GM23338 (cell line): ENCODE measurements around the gene SH3BGRL. TPM values are rescaled to one million over a fixed set of nuclear protein-coding genes. Genes with fewer than 3 reads are reported as not detected.

Source experiments
- ATAC-seq: fragments of 200-7000 bp; cut with Tn5 transposase; 3 replicates; pipeline ENCODE4 v1.9.1; 2020
- DNase-seq: peaks from one replicate; pipeline ENCODE4 v3.0.0-alpha.2; 2015; ENCODE audit warnings: low spot score
- H2AFZ ChIP-seq: fragments of 200-600 bp; sonication (generic); 2 replicates; pipeline ENCODE4 v1.8.0; 2016; ENCODE audit warnings: antibody characterized with exemption, mild to moderate bottlenecking, moderate library complexity
- H3F3A ChIP-seq: fragments of 200-600 bp; sonication (generic); replicated peaks from 2 replicates; pipeline ENCODE4 v1.8.0; 2017; ENCODE audit warnings: antibody characterized with exemption, mixed run types, low read depth
- H3K27ac ChIP-seq: fragments of 200-600 bp; sonication (generic); 2 replicates; pipeline ENCODE4 v1.6.1; 2016; ENCODE audit warnings: low read depth
- H3K27me3 ChIP-seq: fragments of 200-600 bp; sonication (generic); 2 replicates; pipeline ENCODE4 v1.8.0; 2016; ENCODE audit warnings: mild to moderate bottlenecking, mixed run types, moderate library complexity; ENCODE audit not compliant: insufficient read depth
- H3K36me3 ChIP-seq: fragments of 200-600 bp; sonication (generic); 2 replicates; pipeline ENCODE4 v1.8.0; 2016; ENCODE audit warnings: mild to moderate bottlenecking; ENCODE audit not compliant: insufficient read depth
- H3K4me1 ChIP-seq: fragments of 200-600 bp; sonication (generic); 2 replicates; pipeline ENCODE4 v1.8.0; 2016; ENCODE audit warnings: mild to moderate bottlenecking, moderate library complexity; ENCODE audit not compliant: insufficient read depth
- H3K4me2 ChIP-seq: fragments of 200-600 bp; sonication (generic); 2 replicates; pipeline ENCODE4 v1.7.1; 2017; ENCODE audit warnings: mixed run types
- H3K4me3 ChIP-seq: fragments of 200-600 bp; sonication (generic); 2 replicates; pipeline ENCODE4 v1.6.1; 2016; ENCODE audit warnings: mixed run types
- H3K79me2 ChIP-seq: fragments of 200-600 bp; sonication (generic); replicated peaks from 2 replicates; pipeline ENCODE4 v1.8.0; 2017; ENCODE audit warnings: mild to moderate bottlenecking; ENCODE audit not compliant: insufficient read depth
- H3K9me2 ChIP-seq: fragments of 200-600 bp; sonication (generic); 2 replicates; pipeline ENCODE4 v1.8.0; 2017; ENCODE audit not compliant: insufficient read depth
- H4K20me1 ChIP-seq: fragments of 200-600 bp; sonication (generic); replicated peaks from 2 replicates; pipeline ENCODE4 v1.8.0; 2017; ENCODE audit warnings: mild to moderate bottlenecking; ENCODE audit not compliant: insufficient read depth
- H3K27ac Mint-ChIP-seq: 2 replicates; pipeline ENCODE4 v1.8.0; 2020; ENCODE audit warnings: inconsistent platforms, mild to moderate bottlenecking, moderate library complexity, mixed read lengths
- H3K27me3 Mint-ChIP-seq: 3 replicates; pipeline ENCODE4 v1.8.0; 2022; ENCODE audit warnings: low read depth, mild to moderate bottlenecking, moderate library complexity, mixed read lengths, inconsistent platforms; ENCODE audit not compliant: insufficient read depth, poor library complexity
- H3K36me3 Mint-ChIP-seq: 3 replicates; pipeline ENCODE4 v1.8.0; 2021; ENCODE audit warnings: low read depth, mild to moderate bottlenecking, inconsistent platforms, moderate library complexity, mixed read lengths
- H3K4me1 Mint-ChIP-seq: 3 replicates; pipeline ENCODE4 v1.8.0; 2020; ENCODE audit warnings: mild to moderate bottlenecking, inconsistent platforms, mixed read lengths
- H3K4me3 Mint-ChIP-seq: 3 replicates; pipeline ENCODE4 v1.8.0; 2021; ENCODE audit warnings: moderate library complexity, mild to moderate bottlenecking, inconsistent platforms, mixed read lengths
- H3K9me3 Mint-ChIP-seq: 3 replicates; pipeline ENCODE4 v1.8.0; 2020; ENCODE audit warnings: moderate library complexity, mild to moderate bottlenecking, inconsistent platforms, mixed read lengths
- CREB1 ChIP-seq: fragments of 250-450 bp; sonication (Bioruptor Pico); IDR thresholded peaks from 2 replicates; pipeline ENCODE4 v1.5.0; 2020; ENCODE audit warnings: low read depth, mild to moderate bottlenecking, moderate library complexity
- CTCF ChIP-seq, 2 experiments: fragments of 200-600 bp in 1 of 2; sonication (generic) in 1 of 2; conservative IDR thresholded peaks; 2 replicates each; pipeline versions ENCODE4 v1.5.1 to v1.6.1; 2016 to 2017; ENCODE audit warnings: antibody characterized with exemption in 2 of 2, low read depth in 2 of 2, mild to moderate bottlenecking in 2 of 2, moderate library complexity in 1 of 2
- EZH2 ChIP-seq: fragments of 200-600 bp; sonication (generic); IDR thresholded peaks from one replicate; pipeline ENCODE4 v1.8.0; 2017; ENCODE audit warnings: antibody characterized with exemption, mild to moderate bottlenecking, low read depth; ENCODE audit not compliant: unreplicated experiment
- EZH2phosphoT487 ChIP-seq: fragments of 200-600 bp; sonication (generic); IDR thresholded peaks from one replicate; pipeline ENCODE4 v1.8.1; 2018; ENCODE audit warnings: antibody characterized with exemption; ENCODE audit not compliant: unreplicated experiment
- JUNB ChIP-seq: IDR thresholded peaks from one replicate; pipeline ENCODE4 v1.6.1; 2016; ENCODE audit warnings: antibody characterized with exemption; ENCODE audit not compliant: unreplicated experiment
- NANOG ChIP-seq: IDR thresholded peaks from 2 replicates; pipeline ENCODE4 v1.6.1; 2016; ENCODE audit warnings: antibody characterized with exemption, borderline replicate concordance
- POLR2AphosphoS5 ChIP-seq: IDR thresholded peaks from 2 replicates; pipeline ENCODE4 v1.6.1; 2016; ENCODE audit warnings: antibody characterized with exemption, low read depth
- STAT1 ChIP-seq: IDR thresholded peaks from one replicate; pipeline ENCODE4 v1.6.1; 2016; ENCODE audit warnings: antibody characterized with exemption; ENCODE audit not compliant: unreplicated experiment
- ZNF114 ChIP-seq: fragments of 250-450 bp; sonication (Bioruptor Pico); IDR thresholded peaks from 2 replicates; pipeline ENCODE4 v1.5.0; 2020; ENCODE audit warnings: mild to moderate bottlenecking, moderate library complexity
- ZNF331 ChIP-seq: fragments of 250-450 bp; sonication (Bioruptor Pico); IDR thresholded peaks from 2 replicates; pipeline ENCODE4 v1.5.0; 2020; ENCODE audit warnings: low read depth, mild to moderate bottlenecking, moderate library complexity
- ZNF462 ChIP-seq: fragments of 250-450 bp; sonication (Bioruptor Pico); IDR thresholded peaks from 2 replicates; pipeline ENCODE4 v1.5.0; 2020; ENCODE audit warnings: mild to moderate bottlenecking, moderate library complexity
- polyA plus RNA-seq: library from polyadenylated mRNA; unstranded; fragments of >200 nt; fragmentation: Nextera tagmentation; extraction: Ambion mirVana; gene quantifications from 2 replicates; pipeline ENCODE4 v1.2.1, GENCODE V29; 2016
- total RNA-seq: library from RNA; depleted of rRNA; stranded (reverse); fragments of >200 nt; shearing (Covaris generic); gene quantifications from 2 replicates; pipeline ENCODE4 v1.2.3, GENCODE V29; 2014
- TF ChIP-seq, protein P1 (sequence below): IDR thresholded peaks from 2 replicates; pipeline ENCODE4 v1.6.1; 2016; ENCODE audit warnings: antibody characterized with exemption
- TF ChIP-seq, protein P2 (sequence below): IDR thresholded peaks from one replicate; pipeline ENCODE4 v1.6.1; 2018; ENCODE audit warnings: antibody characterized with exemption; ENCODE audit not compliant: unreplicated experiment

The SH3BGRL gene
- total and polyA plus RNA-seq, 2 experiments from 2014 or later, result 60.8 to 61.1 TPM

DNA sequence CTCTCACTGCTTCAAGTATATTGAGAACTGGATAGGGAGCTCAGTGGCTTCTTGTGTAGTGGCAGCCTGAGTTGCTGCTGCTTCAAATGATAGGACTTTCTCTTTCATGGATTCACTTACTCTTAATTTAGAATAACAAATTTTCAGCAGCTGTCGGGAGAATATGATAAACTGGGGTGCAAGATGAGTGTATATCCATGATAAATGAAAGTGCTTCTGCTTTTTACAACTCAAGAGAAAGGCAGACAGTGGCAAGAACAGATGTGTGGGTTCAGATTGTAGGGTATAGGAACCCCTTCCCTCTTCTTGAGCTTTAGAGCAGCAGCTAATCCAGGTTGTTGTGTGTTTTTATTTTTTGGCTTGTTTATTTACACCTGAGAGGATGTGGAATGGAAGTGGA, 1.0 kb downstream of the SH3BGRL start:
- no peaks in the 10 kb centered on the region for H4K20me1 ChIP-seq
- no peak for ATAC-seq
- H3K4me2 ChIP-seq, result peak overlapping the region; percentile 75
- Mint-ChIP-seq H3K27ac (peak overlapping the region; percentile 7), H3K4me1 (peaks cover 12% of the 10 kb centered on the region; the same call in 2 of the 3 replicates), H3K36me3 (peaks cover 8% of the 10 kb centered on the region), H3K9me3 (no peaks in the 10 kb centered on the region), H3K27me3 (no peaks in the 10 kb centered on the region), H3K4me3 (peak overlapping the region; percentile 97)
- H3K4me1 ChIP-seq, result peaks cover 10% of the 10 kb centered on the region; the same call in 1 of the 2 replicates
- no peaks in the 10 kb centered on the region for H3F3A ChIP-seq
- TF ChIP-seq CTCF (conservative IDR thresholded peaks at IDR 0.05; ENCODE audit: low read depth in 2 of 2), result no peak
- TF ChIP-seq EZH2, result no peak
- no peak for TF ChIP-seq ZNF114 (CRISPR knock-in tag)
- TF ChIP-seq, protein P1, sequence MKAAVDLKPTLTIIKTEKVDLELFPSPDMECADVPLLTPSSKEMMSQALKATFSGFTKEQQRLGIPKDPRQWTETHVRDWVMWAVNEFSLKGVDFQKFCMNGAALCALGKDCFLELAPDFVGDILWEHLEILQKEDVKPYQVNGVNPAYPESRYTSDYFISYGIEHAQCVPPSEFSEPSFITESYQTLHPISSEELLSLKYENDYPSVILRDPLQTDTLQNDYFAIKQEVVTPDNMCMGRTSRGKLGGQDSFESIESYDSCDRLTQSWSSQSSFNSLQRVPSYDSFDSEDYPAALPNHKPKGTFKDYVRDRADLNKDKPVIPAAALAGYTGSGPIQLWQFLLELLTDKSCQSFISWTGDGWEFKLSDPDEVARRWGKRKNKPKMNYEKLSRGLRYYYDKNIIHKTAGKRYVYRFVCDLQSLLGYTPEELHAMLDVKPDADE, result no peak
- TF ChIP-seq STAT1, result no peak
- no peak for TF ChIP-seq NANOG
- no peak for TF ChIP-seq ZNF462 (CRISPR knock-in tag)
- TF ChIP-seq EZH2phosphoT487, result no peak
- no peak for TF ChIP-seq ZNF331
- TF ChIP-seq, protein P2, sequence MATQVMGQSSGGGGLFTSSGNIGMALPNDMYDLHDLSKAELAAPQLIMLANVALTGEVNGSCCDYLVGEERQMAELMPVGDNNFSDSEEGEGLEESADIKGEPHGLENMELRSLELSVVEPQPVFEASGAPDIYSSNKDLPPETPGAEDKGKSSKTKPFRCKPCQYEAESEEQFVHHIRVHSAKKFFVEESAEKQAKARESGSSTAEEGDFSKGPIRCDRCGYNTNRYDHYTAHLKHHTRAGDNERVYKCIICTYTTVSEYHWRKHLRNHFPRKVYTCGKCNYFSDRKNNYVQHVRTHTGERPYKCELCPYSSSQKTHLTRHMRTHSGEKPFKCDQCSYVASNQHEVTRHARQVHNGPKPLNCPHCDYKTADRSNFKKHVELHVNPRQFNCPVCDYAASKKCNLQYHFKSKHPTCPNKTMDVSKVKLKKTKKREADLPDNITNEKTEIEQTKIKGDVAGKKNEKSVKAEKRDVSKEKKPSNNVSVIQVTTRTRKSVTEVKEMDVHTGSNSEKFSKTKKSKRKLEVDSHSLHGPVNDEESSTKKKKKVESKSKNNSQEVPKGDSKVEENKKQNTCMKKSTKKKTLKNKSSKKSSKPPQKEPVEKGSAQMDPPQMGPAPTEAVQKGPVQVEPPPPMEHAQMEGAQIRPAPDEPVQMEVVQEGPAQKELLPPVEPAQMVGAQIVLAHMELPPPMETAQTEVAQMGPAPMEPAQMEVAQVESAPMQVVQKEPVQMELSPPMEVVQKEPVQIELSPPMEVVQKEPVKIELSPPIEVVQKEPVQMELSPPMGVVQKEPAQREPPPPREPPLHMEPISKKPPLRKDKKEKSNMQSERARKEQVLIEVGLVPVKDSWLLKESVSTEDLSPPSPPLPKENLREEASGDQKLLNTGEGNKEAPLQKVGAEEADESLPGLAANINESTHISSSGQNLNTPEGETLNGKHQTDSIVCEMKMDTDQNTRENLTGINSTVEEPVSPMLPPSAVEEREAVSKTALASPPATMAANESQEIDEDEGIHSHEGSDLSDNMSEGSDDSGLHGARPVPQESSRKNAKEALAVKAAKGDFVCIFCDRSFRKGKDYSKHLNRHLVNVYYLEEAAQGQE, result no peak
- no peak for TF ChIP-seq JUNB
- TF ChIP-seq POLR2AphosphoS5, result no peak
- no peak for TF ChIP-seq CREB1 (CRISPR knock-in tag)
- no peaks in the 10 kb centered on the region for H3K36me3 ChIP-seq
- DNase-seq, result no peak
- H2AFZ ChIP-seq, result no peak overlapping the region
- H3K9me2 ChIP-seq, result no peaks in the 10 kb centered on the region
- H3K27me3 ChIP-seq, result no peaks in the 10 kb centered on the region
- H3K79me2 ChIP-seq, result peaks cover 51% of the 10 kb centered on the region
- H3K27ac ChIP-seq, result no peak overlapping the region
- H3K4me3 ChIP-seq, result peak overlapping the region; percentile 61
